A549 treated with CORT108297 at 1 μM for 4 hours (cell line): Measurements from ENCODE around the gene SPDYE11. TPM values are rescaled to one million over a fixed set of nuclear protein-coding genes. Genes with fewer than 3 reads are reported as not detected.

ENCODE experiments used
- total RNA-seq: library from RNA; stranded (reverse); fragments of 200-300 nt; extraction: Qiagen RNA extraction; gene quantifications from 5 replicates; pipeline ENCODE4 v1.2.3, GENCODE V29; 2022

The SPDYE11 gene, protein sequence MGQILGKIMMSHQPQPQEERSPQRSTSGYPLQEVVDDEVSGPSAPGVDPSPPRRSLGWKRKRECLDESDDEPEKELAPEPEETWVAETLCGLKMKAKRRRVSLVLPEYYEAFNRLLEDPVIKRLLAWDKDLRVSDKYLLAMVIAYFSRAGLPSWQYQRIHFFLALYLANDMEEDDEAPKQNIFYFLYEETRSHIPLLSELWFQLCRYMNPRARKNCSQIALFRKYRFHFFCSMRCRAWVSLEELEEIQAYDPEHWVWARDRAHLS
- not detected in 5 replicates for total RNA-seq

DNA sequence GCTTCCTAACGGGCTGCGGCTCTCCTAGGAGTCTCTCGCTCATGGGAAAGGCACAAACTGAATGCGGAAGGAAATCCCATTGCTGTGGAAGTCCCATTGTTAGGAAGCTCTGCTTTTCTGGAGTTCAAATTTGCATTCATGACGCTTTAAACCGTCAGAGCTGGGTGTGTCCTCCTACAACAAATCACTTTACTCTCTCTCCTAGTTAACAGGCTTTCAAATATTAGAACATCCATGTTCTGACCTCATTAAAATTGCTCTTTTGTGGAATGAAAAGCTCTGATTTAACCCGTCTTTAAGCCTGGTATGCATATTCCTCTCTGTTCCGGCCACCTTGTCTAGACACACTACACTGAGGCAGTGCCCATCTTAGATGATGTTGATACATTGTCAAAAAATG is at the start of gene SPDYE11:
SPDYE11 (minus strand) TSS at position 101 of the 400 bp plus-strand sequence. CDS start 1,800 bp downstream, outside the sequence.

DNA sequence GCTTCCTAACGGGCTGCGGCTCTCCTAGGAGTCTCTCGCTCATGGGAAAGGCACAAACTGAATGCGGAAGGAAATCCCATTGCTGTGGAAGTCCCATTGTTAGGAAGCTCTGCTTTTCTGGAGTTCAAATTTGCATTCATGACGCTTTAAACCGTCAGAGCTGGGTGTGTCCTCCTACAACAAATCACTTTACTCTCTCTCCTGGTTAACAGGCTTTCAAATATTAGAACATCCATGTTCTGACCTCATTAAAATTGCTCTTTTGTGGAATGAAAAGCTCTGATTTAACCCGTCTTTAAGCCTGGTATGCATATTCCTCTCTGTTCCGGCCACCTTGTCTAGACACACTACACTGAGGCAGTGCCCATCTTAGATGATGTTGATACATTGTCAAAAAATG is 28.2 kb upstream of the SPDYE11 start, which contains the start of gene SPDYE9:
SPDYE9 (minus strand) TSS at position 101 of the 400 bp plus-strand sequence. CDS start 1,800 bp downstream, outside the sequence.

GRCh38 chr7:73029666-73030065 is 28.0 kb downstream of the SPDYE11 start, which contains the start of gene SPDYE8:
Gene SPDYE8 (minus strand): TSS chr7:73029766. CDS start chr7:73027966, 1,800 bp downstream.

Other genes starting within 250 kb of the SPDYE11 start
- gene TYW1B, start 229.7 kb downstream of the SPDYE11 start, total RNA-seq = 2.6 to 3.0 TPM (median 2.7 TPM) in 5 replicates
- 32.8 to 42.6 TPM (median 40.1 TPM) in 5 replicates for gene POM121, start 132.8 kb downstream of the SPDYE11 start, total RNA-seq
- gene TRIM74, start 88.4 kb downstream of the SPDYE11 start, total RNA-seq = 0.20 to 0.61 TPM (median 0.47 TPM) in 5 replicates
- not detected in 5 replicates for gene SPDYE8, start 28.1 kb downstream of the SPDYE11 start, total RNA-seq
- gene SPDYE9, start 28.1 kb upstream of the SPDYE11 start, total RNA-seq = not detected in 5 replicates